ENCODE results near the gene DST. TPM values are rescaled to one million over a fixed set of nuclear protein-coding genes. Genes with fewer than 3 reads are reported as not detected.

Gene DST
- total and polyA plus RNA-seq, 2 of the 8 experiments (the other 6 are each of a cell fraction or from before 2014, with no cell fraction given) = 49.4 to 116 TPM

GRCh38 chr6:56497240-56497639 is 145.4 kb downstream of the DST start:
- Histone ChIP-seq H2BK120ac (replicated peaks; ENCODE audit: low read depth, low read length) (no peak overlapping the region), H2AK5ac (ENCODE audit: low read depth, low read length) (no peak overlapping the region)
- TF ChIP-seq, protein P1, sequence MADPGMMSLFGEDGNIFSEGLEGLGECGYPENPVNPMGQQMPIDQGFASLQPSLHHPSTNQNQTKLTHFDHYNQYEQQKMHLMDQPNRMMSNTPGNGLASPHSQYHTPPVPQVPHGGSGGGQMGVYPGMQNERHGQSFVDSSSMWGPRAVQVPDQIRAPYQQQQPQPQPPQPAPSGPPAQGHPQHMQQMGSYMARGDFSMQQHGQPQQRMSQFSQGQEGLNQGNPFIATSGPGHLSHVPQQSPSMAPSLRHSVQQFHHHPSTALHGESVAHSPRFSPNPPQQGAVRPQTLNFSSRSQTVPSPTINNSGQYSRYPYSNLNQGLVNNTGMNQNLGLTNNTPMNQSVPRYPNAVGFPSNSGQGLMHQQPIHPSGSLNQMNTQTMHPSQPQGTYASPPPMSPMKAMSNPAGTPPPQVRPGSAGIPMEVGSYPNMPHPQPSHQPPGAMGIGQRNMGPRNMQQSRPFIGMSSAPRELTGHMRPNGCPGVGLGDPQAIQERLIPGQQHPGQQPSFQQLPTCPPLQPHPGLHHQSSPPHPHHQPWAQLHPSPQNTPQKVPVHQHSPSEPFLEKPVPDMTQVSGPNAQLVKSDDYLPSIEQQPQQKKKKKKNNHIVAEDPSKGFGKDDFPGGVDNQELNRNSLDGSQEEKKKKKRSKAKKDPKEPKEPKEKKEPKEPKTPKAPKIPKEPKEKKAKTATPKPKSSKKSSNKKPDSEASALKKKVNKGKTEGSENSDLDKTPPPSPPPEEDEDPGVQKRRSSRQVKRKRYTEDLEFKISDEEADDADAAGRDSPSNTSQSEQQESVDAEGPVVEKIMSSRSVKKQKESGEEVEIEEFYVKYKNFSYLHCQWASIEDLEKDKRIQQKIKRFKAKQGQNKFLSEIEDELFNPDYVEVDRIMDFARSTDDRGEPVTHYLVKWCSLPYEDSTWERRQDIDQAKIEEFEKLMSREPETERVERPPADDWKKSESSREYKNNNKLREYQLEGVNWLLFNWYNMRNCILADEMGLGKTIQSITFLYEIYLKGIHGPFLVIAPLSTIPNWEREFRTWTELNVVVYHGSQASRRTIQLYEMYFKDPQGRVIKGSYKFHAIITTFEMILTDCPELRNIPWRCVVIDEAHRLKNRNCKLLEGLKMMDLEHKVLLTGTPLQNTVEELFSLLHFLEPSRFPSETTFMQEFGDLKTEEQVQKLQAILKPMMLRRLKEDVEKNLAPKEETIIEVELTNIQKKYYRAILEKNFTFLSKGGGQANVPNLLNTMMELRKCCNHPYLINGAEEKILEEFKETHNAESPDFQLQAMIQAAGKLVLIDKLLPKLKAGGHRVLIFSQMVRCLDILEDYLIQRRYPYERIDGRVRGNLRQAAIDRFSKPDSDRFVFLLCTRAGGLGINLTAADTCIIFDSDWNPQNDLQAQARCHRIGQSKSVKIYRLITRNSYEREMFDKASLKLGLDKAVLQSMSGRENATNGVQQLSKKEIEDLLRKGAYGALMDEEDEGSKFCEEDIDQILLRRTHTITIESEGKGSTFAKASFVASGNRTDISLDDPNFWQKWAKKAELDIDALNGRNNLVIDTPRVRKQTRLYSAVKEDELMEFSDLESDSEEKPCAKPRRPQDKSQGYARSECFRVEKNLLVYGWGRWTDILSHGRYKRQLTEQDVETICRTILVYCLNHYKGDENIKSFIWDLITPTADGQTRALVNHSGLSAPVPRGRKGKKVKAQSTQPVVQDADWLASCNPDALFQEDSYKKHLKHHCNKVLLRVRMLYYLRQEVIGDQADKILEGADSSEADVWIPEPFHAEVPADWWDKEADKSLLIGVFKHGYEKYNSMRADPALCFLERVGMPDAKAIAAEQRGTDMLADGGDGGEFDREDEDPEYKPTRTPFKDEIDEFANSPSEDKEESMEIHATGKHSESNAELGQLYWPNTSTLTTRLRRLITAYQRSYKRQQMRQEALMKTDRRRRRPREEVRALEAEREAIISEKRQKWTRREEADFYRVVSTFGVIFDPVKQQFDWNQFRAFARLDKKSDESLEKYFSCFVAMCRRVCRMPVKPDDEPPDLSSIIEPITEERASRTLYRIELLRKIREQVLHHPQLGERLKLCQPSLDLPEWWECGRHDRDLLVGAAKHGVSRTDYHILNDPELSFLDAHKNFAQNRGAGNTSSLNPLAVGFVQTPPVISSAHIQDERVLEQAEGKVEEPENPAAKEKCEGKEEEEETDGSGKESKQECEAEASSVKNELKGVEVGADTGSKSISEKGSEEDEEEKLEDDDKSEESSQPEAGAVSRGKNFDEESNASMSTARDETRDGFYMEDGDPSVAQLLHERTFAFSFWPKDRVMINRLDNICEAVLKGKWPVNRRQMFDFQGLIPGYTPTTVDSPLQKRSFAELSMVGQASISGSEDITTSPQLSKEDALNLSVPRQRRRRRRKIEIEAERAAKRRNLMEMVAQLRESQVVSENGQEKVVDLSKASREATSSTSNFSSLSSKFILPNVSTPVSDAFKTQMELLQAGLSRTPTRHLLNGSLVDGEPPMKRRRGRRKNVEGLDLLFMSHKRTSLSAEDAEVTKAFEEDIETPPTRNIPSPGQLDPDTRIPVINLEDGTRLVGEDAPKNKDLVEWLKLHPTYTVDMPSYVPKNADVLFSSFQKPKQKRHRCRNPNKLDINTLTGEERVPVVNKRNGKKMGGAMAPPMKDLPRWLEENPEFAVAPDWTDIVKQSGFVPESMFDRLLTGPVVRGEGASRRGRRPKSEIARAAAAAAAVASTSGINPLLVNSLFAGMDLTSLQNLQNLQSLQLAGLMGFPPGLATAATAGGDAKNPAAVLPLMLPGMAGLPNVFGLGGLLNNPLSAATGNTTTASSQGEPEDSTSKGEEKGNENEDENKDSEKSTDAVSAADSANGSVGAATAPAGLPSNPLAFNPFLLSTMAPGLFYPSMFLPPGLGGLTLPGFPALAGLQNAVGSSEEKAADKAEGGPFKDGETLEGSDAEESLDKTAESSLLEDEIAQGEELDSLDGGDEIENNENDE (IDR thresholded peaks at IDR 0.05; ENCODE audit: insufficient replicate concordance, low read length) = no peak

More at GRCh38 chr6:56497240-56497639, 145.4 kb downstream of the DST start:
- H3K23ac ChIP-seq (ENCODE audit: insufficient read length) = no peak overlapping the region
- H2AFZ ChIP-seq (ENCODE audit: low read length) = no peak overlapping the region
- H4K8ac ChIP-seq (ENCODE audit: extremely low read depth, insufficient read depth, low read length) = no peak overlapping the region
- H4K5ac ChIP-seq (ENCODE audit: insufficient read length, low read depth, low read length) = no peak overlapping the region
- no peak overlapping the region for H4K91ac ChIP-seq (replicated peaks; ENCODE audit: insufficient read length, low read length)
- H3K14ac ChIP-seq (ENCODE audit: insufficient read length) = no peak overlapping the region
- ChIA-PET POLR2A (ENCODE audit: partially characterized antibody) (no interaction called here), CTCF (ENCODE audit: partially characterized antibody) (no interaction called here)
- 94% methylated on average over 7 of the region's 7 CpGs; no CpG with 5 or more reads in 1 of the 2 experiments for WGBS, 2 experiments (ENCODE audit: extremely low coverage in 1 of 2, insufficient coverage in 1 of 2, insufficient read length in 1 of 2, insufficient replicate concordance in 2 of 2, low coverage in 1 of 2, low lambda C conversion rate in 2 of 2, missing lambda C conversion rate in 1 of 2)
- H4K20me1 ChIP-seq (replicated peaks in 1 of 2; ENCODE audit: control insufficient read depth in 1 of 2, insufficient read depth in 2 of 2, low read length in 2 of 2) = no peaks in the 10 kb centered on the region
- peaks cover 2 to 51% (median 16%) of the 10 kb centered on the region in 4 experiments; a peak in 7 of 8 replicates for H3K36me3 ChIP-seq (ENCODE audit: control insufficient read depth in 2 of 4, insufficient read depth in 4 of 4, low read length in 3 of 4)
- H2BK15ac ChIP-seq (ENCODE audit: low read length) = no peak overlapping the region
- DNase-seq (ENCODE audit: low read depth in 1 of 2, low spot score in 2 of 2) = no peak
- no peak overlapping the region for H3K27ac ChIP-seq (ENCODE audit: low read depth, low read length)
- no peak overlapping the region for H3K18ac ChIP-seq (ENCODE audit: extremely low read depth, low read length)
- H2BK20ac ChIP-seq (ENCODE audit: low read length) = no peak overlapping the region
- no peak overlapping the region for H3K56ac ChIP-seq (replicated peaks; ENCODE audit: insufficient read length, low read depth, low read length)
- H2BK5ac ChIP-seq (ENCODE audit: low read depth, low read length) = no peak overlapping the region
- H3K79me1 ChIP-seq (ENCODE audit: low read depth, low read length) = no peaks in the 10 kb centered on the region
- no peaks in the 10 kb centered on the region for H3K9me3 ChIP-seq (ENCODE audit: insufficient read depth in 2 of 2, low read depth in 1 of 2, low read length in 1 of 2)
- no peak overlapping the region for H2BK12ac ChIP-seq (ENCODE audit: low read depth, low read length)
- H3K4me3 ChIP-seq (ENCODE audit: extremely low read depth in 1 of 4, insufficient read depth in 2 of 4, low read depth in 3 of 4, low read length in 4 of 4) = no peak overlapping the region
- no peak overlapping the region for H3K4ac ChIP-seq (replicated peaks; ENCODE audit: insufficient read length, low read depth, low read length)
- H3K27me3 ChIP-seq (replicated peaks in 1 of 4; ENCODE audit: control insufficient read depth in 3 of 4, extremely low read depth in 1 of 4, insufficient read depth in 3 of 4, low read length in 3 of 4) = no peaks in the 10 kb centered on the region
- no peaks in the 10 kb centered on the region for H3K4me1 ChIP-seq (replicated peaks in 1 of 4; ENCODE audit: control insufficient read depth in 3 of 4, insufficient read depth in 4 of 4, low read length in 3 of 4)
- H3K23me2 ChIP-seq (ENCODE audit: low read depth, low read length) = no peaks in the 10 kb centered on the region
- H3K79me2 ChIP-seq (ENCODE audit: control insufficient read depth in 1 of 2, insufficient read depth in 2 of 2, low read length in 2 of 2) = no peaks in the 10 kb centered on the region
- H3K4me2 ChIP-seq (ENCODE audit: insufficient read depth in 1 of 2, low read depth in 2 of 2, low read length in 2 of 2) = no peak overlapping the region
- FAIRE-seq = no peak
- no peak overlapping the region for H3K9ac ChIP-seq (replicated peaks in 1 of 4; ENCODE audit: extremely low read depth in 1 of 4, low read depth in 3 of 4, low read length in 3 of 4)
